Activated CD4-positive, alpha-beta T cell treated with anti-CD3 and anti-CD28 coated beads, Interleukin-2, amount 50 U/mL, for 16 hours (primary cell): ENCODE results near the gene NUCB2.
"Not testable (repeated sequence)": the region's sequence is repeated elsewhere in the genome, so short reads cannot be mapped to it uniquely, and the experiment has no call there.

Source experiments
- DNase-seq: peaks from one replicate; pipeline ENCODE4 v3.0.0-alpha.2; 2020

NUCB2 gene

GRCh38 chr11:17276236-17277023 is at the start of gene NUCB2:
Gene NUCB2, plus strand, starts transcription at chr11:17276739. Its CDS starts 18,585 bp downstream, at chr11:17295324.
- peak; percentile 96 for DNase-seq

DNA sequence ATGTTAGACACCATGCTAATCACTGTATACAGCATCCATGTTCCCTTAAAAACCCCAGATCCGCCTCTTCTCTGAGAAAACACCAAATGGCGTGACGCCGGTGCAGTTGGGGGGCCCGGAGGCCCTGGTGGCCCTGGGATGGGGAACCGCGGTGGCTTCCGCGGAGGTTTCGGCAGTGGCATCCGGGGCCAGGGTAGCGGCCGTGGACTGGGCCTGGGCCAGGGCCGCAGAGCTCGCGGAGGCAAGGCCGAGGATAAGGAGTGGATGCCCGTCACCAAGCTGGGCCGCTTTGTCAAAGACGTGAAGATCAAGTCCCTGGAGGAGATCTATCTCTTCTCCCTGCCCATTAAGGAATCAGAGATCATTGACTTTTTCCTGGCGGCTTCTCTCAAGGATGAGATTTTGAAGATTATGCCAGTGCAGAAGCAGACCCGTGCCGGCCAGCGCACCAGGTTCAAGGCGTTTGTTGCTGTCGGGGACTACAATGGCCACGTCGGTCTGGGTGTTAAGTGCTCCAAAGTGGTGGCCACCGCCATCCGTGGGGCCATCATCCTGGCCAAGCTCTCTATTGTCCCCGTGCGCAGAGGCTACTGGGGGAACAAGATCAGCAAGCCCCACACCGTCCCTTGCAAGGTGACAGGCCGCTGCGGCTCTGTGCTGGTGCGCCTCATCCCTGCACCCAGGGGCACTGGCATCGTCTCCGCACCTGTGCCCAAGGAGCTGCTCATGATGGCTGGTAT is 48.2 kb upstream of the NUCB2 start:
- DNase-seq = not testable (repeated sequence)

- DNase-seq = no peak
These were observed 46.9 kb upstream of the NUCB2 start for GRCh38 chr11:17229481-17230152.

DNA sequence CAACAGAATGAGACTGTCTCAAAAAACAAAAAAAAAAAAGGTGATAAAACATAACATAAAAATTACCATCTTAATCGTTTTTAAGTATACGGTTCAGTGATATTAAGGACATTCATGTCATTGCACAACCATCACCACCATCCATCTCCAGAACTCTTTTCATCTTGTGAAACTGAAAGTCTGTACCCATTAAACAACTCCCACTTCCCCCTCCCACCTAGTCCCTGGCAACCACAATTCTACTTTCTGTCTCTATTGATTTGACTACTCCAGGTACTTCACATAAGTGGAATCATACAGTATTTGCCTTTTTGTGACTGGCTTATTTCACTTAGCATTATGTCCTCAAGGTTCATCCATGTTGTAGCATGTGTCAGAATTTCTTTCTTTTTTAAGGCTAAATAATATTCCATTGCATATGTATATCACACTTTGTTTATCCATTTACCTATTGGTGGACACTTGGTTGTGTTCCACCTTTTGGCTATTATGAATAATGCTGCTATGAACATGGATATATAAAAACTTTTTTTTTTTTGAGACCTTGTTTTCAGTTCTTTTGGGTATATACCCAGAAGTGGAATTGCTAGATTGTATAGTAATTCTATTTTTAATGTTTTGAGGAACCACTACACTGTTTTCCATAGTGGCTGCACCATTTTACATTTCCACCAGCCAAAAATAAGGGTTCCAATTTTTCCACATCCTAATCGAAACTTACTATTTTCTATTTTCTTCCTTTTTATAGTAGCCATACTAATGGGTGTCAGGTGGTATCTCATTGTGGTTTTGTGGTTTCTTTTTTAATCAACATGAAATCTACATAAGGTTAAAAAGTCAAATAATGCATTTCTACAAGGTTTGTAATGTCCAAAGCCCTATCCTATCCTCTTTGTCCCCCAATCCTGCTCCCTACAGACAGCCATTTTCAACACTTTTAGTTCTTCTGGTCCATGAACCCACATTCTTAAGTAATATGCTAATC is 45.4 kb upstream of the NUCB2 start:
- peak; percentile 78 for DNase-seq

DNA sequence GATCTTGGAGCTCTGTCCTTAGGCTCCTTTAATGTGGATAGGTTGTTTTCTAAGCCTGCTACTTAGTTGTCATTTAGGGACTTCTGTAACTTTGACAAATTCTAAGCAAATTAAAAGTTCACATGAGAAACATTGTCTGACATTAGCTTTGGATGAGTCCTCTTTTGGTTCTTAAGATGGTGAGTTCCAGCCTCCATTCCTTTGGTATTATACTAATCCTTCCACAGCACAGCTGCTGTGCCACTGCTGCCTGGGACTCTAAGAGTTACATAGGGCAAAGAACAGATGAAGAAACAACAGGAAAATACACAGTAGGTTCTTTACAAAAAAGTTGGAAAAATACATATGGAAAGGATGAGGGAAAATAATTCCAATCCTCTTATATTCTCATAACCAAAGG is 43.4 kb upstream of the NUCB2 start:
- DNase-seq = no peak

- DNase-seq = no peak
These were observed 38.2 kb upstream of the NUCB2 start for GRCh38 chr11:17238377-17238776.

DNA sequence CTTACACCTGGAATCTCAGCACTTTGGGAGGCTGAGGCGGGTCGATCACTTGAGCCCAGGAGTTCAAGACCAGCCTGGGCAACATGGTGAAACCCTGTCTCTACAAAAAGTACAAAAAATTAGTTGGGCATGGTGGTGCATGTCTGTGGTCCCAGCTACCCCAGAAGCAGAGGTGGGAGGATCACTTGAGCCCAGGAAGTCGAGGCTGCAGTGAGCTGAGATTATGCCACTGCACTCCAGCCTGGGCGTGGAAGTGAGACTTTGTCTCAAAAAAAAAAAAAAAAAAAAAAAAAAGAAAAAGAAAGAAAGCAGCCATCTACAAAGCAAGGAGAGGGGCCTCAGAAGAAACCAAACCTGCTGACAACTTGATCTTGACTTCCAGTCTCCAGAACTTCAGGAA is 36.6 kb upstream of the NUCB2 start:
- DNase-seq = not testable (repeated sequence)

DNA sequence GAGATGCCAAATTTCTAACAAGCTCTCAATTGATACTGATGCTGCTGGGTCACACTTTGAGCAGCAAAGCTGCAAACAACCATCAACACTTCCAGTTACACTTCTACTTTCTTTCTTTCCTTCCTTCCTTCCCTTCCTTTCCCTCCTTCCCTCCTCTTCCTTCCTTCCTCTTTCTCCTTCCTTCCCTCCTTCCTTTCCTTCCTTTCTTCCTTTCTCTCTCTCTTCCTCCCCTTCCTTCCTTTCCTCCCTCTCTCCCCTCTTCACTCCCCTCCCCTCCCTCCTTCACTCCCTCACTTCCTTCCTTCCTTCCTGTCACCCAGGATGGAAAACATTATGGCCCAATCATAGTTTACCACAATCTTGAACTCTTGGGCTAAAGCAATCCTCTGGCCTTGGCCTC is 35.8 kb upstream of the NUCB2 start:
- DNase-seq = no peak

DNA sequence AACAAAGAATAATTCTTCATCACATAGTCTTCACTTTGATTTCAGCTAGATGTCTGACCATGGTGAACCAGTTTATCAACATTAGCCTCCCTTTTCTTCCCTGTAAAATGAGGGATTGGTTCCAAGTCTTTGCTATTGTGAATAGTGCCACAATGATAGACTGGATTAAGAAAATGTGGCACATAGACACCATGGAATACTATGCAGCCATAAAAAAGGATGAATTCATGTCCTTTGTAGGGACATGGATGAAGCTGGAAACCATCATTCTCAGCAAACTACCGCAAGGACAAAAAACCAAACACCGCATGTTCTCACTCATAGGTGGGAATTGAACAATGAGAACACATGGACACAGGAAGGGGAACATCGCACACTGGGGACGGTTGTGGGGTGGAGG is 33.6 kb upstream of the NUCB2 start:
- DNase-seq = not testable (repeated sequence)

- peak; percentile 66 for DNase-seq
These were observed 32.5 kb upstream of the NUCB2 start for GRCh38 chr11:17244046-17244445.

- no peak for DNase-seq
These were observed 25.8 kb upstream of the NUCB2 start for GRCh38 chr11:17250561-17251350.

DNA sequence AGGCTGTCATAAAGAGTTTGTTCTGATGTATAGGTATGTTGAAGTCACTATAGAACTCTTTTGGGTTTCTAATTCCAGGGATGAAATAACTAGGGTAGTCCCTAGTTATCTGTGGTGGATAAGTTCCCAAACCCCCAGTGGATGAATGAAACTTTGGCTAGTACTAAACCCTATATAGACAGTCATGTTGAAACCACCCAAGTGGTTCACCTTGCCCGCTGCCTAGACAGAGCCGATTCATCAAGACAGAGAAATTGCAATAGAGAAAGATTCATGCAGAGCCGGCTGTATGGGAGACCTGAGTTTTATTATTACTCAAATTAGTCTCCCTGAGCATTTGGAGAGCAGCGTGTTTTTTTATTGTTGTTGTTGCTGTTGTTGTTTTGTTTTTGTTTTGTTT is 23.8 kb upstream of the NUCB2 start:
- peak; percentile 14 for DNase-seq

- no peak for DNase-seq
These were observed 20.0 kb upstream of the NUCB2 start for GRCh38 chr11:17256512-17256911.

- DNase-seq = no peak
These were observed 19.3 kb upstream of the NUCB2 start for GRCh38 chr11:17257196-17257595.

- DNase-seq = no peak
These were observed 17.9 kb upstream of the NUCB2 start for GRCh38 chr11:17258670-17259069.

GRCh38 chr11:17259519-17259918 is 17.0 kb upstream of the NUCB2 start:
- DNase-seq = no peak

DNA sequence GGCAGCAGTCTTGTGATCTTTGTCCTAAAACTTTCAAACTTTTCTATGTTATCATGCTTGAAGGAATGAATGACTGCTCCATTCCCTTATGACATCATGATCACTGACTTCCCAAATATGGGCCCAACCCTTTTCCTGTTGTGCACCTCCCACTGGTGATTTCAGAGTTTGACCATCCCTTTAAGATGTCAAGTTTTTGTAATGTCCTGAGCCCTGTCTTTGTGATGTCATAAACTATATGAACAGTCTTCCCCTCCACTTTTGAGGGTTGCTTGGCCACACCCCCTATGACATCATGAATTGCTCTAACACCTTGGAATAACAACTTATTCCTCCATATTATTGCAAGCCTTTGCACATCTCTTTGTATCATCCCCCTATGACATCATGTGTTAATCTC is 16.5 kb upstream of the NUCB2 start:
- no peak for DNase-seq

DNA sequence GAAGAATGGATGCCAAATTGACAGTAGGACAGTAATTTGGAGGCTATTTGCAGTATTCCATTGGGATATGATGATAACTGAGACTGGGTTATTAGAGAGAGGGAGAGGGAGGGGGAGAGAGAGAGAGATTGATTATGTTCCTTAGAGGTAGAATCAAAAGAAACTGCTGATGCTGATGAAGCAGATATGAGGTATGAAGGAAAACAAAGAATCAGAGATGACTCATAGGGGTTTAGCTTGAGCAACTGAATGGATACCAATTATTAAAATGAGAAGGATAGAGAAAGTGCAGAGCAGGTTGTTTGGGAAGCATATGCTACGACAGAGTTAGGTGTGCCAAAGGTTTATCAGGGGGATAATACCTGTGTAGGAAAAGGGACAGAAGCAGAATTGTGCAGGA is 12.8 kb upstream of the NUCB2 start:
- DNase-seq = no peak

DNA sequence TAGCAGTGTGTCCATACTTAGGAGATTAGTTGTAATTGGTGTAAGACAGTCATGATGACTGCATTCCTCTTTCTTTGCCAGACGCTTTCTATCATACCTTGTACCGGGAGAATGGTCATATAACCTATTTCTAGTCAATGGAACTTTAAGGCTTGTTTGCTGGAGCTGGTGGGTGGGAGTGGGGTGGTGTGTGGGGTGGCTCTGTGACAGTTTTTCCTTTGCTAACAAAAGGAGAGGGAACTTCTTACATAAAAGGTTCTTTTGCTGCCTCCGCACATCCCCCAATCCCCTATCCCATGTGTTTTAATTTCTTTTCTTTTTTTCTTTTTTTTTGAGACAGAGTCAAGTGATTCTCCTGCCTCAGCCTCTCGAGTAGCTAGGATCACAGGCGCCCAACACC is 9.8 kb upstream of the NUCB2 start:
- no peak for DNase-seq

- DNase-seq = peak; percentile 17
These were observed 9.0 kb upstream of the NUCB2 start for GRCh38 chr11:17267576-17267975.

- DNase-seq = not testable (repeated sequence)
These were observed 8.0 kb upstream of the NUCB2 start for GRCh38 chr11:17268500-17268899.

- DNase-seq = no peak
These were observed 7.6 kb upstream of the NUCB2 start for GRCh38 chr11:17268902-17269301.
